ENCODE data around the gene SLC6A7.

DNA sequence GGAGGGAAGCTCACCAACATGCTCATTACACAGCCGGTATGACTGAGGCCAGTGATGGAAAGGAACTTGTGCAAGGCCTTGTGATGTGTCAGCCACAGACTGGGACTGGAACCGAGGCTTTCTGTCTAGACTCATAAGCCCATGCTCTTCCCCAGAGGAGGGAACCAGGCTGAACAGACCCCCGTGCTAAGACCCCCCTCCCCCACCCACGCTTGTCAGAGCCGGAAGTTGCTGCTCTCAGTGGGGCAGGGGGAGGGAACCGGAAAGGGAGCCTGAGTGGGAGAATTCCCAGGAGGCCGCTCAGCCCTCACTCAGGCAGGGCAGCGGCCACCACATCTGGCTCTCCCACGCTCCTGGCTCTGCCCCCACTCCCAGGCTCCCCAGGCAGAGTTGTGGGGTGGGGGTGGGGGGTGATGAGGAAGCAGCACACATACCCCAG is 30.1 kb upstream of the SLC6A7 start:
- no peak for TF ChIP-seq EP300 (IDR thresholded peaks at IDR 0.05)
- TF ChIP-seq, protein P1, sequence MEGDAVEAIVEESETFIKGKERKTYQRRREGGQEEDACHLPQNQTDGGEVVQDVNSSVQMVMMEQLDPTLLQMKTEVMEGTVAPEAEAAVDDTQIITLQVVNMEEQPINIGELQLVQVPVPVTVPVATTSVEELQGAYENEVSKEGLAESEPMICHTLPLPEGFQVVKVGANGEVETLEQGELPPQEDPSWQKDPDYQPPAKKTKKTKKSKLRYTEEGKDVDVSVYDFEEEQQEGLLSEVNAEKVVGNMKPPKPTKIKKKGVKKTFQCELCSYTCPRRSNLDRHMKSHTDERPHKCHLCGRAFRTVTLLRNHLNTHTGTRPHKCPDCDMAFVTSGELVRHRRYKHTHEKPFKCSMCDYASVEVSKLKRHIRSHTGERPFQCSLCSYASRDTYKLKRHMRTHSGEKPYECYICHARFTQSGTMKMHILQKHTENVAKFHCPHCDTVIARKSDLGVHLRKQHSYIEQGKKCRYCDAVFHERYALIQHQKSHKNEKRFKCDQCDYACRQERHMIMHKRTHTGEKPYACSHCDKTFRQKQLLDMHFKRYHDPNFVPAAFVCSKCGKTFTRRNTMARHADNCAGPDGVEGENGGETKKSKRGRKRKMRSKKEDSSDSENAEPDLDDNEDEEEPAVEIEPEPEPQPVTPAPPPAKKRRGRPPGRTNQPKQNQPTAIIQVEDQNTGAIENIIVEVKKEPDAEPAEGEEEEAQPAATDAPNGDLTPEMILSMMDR (IDR thresholded peaks at IDR 0.05): no peak
- TF ChIP-seq POLR2AphosphoS5 (IDR thresholded peaks at IDR 0.05): no peak
- no peak for TF ChIP-seq POLR2A (IDR thresholded peaks at IDR 0.05)

All from sigmoid colon (tissue), 4 donors.